Amniotic epithelial cell (primary cell): ENCODE data around the gene ZNF177.

Source experiments
- DNase-seq: peaks from one replicate; pipeline ENCODE4 v3.0.0-alpha.2; 2010; ENCODE audit warnings: low read depth

The ZNF177 gene

GRCh38 chr19:9430444-9430843 lies 67.6 kb downstream of the ZNF177 start:
- no peak for DNase-seq

GRCh38 chr19:9431475-9431874 lies 68.7 kb downstream of the ZNF177 start:
- no peak for DNase-seq
